Measurements from ENCODE around the gene CLK3. TPM values are rescaled to one million over a fixed set of nuclear protein-coding genes. Genes with fewer than 3 reads are reported as not detected.

The CLK3 gene
- total and polyA plus RNA-seq, 10 of the 15 experiments (the other 5 are each of a cell fraction or from before 2014, with no cell fraction given): 3.3 to 169 (median 66.2) TPM

- no peak for TF ChIP-seq CEBPZ (IDR thresholded peaks at IDR 0.05; ENCODE audit: low read depth, low read length)
Measured at GRCh38 chr15:74603789-74604705, 11.6 kb upstream of the CLK3 start (continued).

GRCh38 chr15:74604983-74605794 is 10.4 kb upstream of the CLK3 start:
- intact Hi-C loops (cut with micrococcal nuclease; ENCODE audit: unreplicated experiment): no loop called here
- 57% methylated on average over 12 of the region's 12 CpGs for WGBS (ENCODE audit: insufficient coverage, insufficient replicate concordance, low lambda C conversion rate, missing lambda C conversion rate)
- H3K27me3 ChIP-seq (replicated peaks in 1 of 2; ENCODE audit: control insufficient read depth in 2 of 2, insufficient read depth in 2 of 2, low read length in 1 of 2): no peaks in the 10 kb centered on the region
- no peak overlapping the region for H3K4me3 ChIP-seq
- H3K9ac ChIP-seq (ENCODE audit: control insufficient read depth, insufficient read depth, low read length): no peak overlapping the region
- POLR2A ChIA-PET: no interaction called here
- H3K4me1 ChIP-seq (ENCODE audit: control insufficient read depth, insufficient read depth, low read length): no peaks in the 10 kb centered on the region
- no peak overlapping the region for H3K4me2 ChIP-seq (ENCODE audit: control insufficient read depth, insufficient read depth)
- no peak for ATAC-seq
- no peak overlapping the region for H3K27ac ChIP-seq (ENCODE audit: control insufficient read depth, insufficient read depth)
- H4K20me1 ChIP-seq (ENCODE audit: control insufficient read depth, insufficient read depth): no peaks in the 10 kb centered on the region
- FAIRE-seq: no peak
- SMC1A ChIA-PET (ENCODE audit: uncharacterized antibody, unreplicated experiment): no interaction called here
- H3K79me2 ChIP-seq (ENCODE audit: control insufficient read depth, insufficient read depth, low read length): no peaks in the 10 kb centered on the region
- H2AFZ ChIP-seq (ENCODE audit: control insufficient read depth, low read depth, low read length): no peak overlapping the region
- no TSS peak for BruUV-seq (replicated peaks)
- RAD21 ChIA-PET (ENCODE audit: unreplicated experiment): no interaction called here
- H3K36me3 ChIP-seq (ENCODE audit: control insufficient read depth in 2 of 2, insufficient read depth in 2 of 2, low read length in 1 of 2): no peaks in the 10 kb centered on the region
- CTCF ChIA-PET: interaction anchor here (1.8 kb wide), 1 partner anchor 9 kb away, joined by 5 read pairs; no protein-coding TSS in a partner anchor
- no peaks in the 10 kb centered on the region for H3K9me3 ChIP-seq (replicated peaks; ENCODE audit: control insufficient read depth, insufficient read depth, low read length)
- in situ Hi-C loops (cut with MboI): no loop called here
- DNase-seq (ENCODE audit: low read depth, low spot score): no peak
- TF ChIP-seq CTCF (IDR thresholded peaks at IDR 0.05 in 2 of 3, conservative IDR thresholded peaks at IDR 0.05 in 1 of 3; ENCODE audit: control insufficient read depth in 2 of 3, extremely low read depth in 1 of 3, insufficient read depth in 1 of 3, low read depth in 3 of 3, low read length in 3 of 3) (no peak), FOS (IDR thresholded peaks at IDR 0.05; ENCODE audit: borderline replicate concordance, extremely low read depth, insufficient read length) (no peak), CEBPB (IDR thresholded peaks at IDR 0.05; ENCODE audit: borderline replicate concordance in 1 of 2, low read depth in 2 of 2, low read length in 2 of 2) (no peak), ZNF207 (IDR thresholded peaks at IDR 0.05; ENCODE audit: borderline replicate concordance) (no peak), NR2F1 (conservative IDR thresholded peaks at IDR 0.05) (no peak), MEF2A (IDR thresholded peaks at IDR 0.05; ENCODE audit: insufficient read depth, low read depth, low read length) (no peak), MLLT1 (IDR thresholded peaks at IDR 0.05) (no peak), HDGF (IDR thresholded peaks at IDR 0.05) (no peak), E2F4 (IDR thresholded peaks at IDR 0.05; ENCODE audit: low read depth, low read length) (no peak), TCF7 (IDR thresholded peaks at IDR 0.05; ENCODE audit: borderline replicate concordance) (no peak)
